Measurements from ENCODE around the gene HIP1R. TPM values are rescaled to one million over a fixed set of nuclear protein-coding genes. Genes with fewer than 3 reads are reported as not detected.
A peak's percentile ranks its signal among the peaks of the same experiment; 100 is the strongest.

The HIP1R gene
- total and polyA plus RNA-seq, 2 of the 4 experiments (the other 2 are of a cell fraction): 13.8 to 18.5 TPM

DNA sequence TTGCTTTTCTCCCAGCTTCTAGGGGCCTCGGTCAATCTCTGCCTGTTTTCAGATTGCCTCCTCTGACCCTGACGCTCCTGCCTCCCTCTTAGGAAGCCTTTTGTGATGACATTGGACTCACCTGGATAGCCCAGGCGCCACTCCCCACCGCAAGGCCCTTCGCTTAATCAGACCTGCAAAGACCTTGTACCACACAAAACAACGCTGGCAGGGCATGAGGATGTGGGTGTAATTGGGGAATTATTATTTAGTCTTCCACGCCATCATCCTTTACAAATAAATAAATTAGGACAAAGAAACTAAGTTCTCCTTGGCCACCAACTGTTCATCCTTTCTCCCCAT is 68.4 kb downstream of the HIP1R start:
- dilution Hi-C loops (cut with HindIII; ENCODE audit: low sequenced_read_pairs, unreplicated experiment): no loop called here
- ATAC-seq (ENCODE audit: low read depth) (no peak), DNase-seq (no peak)
- no peaks in the 10 kb centered on the region for H4K20me1 ChIP-seq (ENCODE audit: insufficient read depth, low read length)
- no peak overlapping the region for H2AK9ac ChIP-seq (replicated peaks; ENCODE audit: low read depth, low read length, poor library complexity)
- 31% methylated on average over 2 of the region's 7 CpGs; no CpG with 5 or more reads in 1 of the 2 experiments for WGBS, 2 experiments (ENCODE audit: extremely low coverage in 2 of 2, insufficient read length in 1 of 2)
- no peak overlapping the region for H2BK5ac ChIP-seq (ENCODE audit: low read depth, low read length, poor library complexity, severe bottlenecking)
- no peaks in the 10 kb centered on the region for H3K36me3 ChIP-seq (ENCODE audit: control insufficient read depth, insufficient read depth, low read length)
- no peak overlapping the region for H2BK120ac ChIP-seq (ENCODE audit: low read depth, low read length)
- in situ Hi-C loops (cut with MboI; ENCODE audit: low sequenced_read_pairs): no loop called here
- ChIA-PET CTCF (interaction anchor here (0.7 to 1.3 kb wide), 2 partner anchors 15 to 110 kb away, joined by 3 to 4 read pairs; no protein-coding TSS in a partner anchor), POLR2A (ENCODE audit: unreplicated experiment) (no interaction called here)
- H3K18ac ChIP-seq (ENCODE audit: low read depth, low read length): no peak overlapping the region
- no TSS peak for BruUV-seq (replicated peaks)
- H2BK20ac ChIP-seq (ENCODE audit: low read depth, low read length): no peak overlapping the region
- H3K9me3 ChIP-seq (ENCODE audit: control insufficient read depth, insufficient read depth, low read length): no peaks in the 10 kb centered on the region
- no peak overlapping the region for H3K14ac ChIP-seq (replicated peaks; ENCODE audit: low read depth, low read length)
- H3K4me3 ChIP-seq (ENCODE audit: insufficient read depth, low read depth, low read length): no peak overlapping the region
- peaks cover 3% of the 10 kb centered on the region for H3K4me1 ChIP-seq (ENCODE audit: control insufficient read depth, insufficient read depth, low read length)
- H2AK5ac ChIP-seq (ENCODE audit: low read depth, low read length): no peak overlapping the region
- H3K79me1 ChIP-seq (ENCODE audit: low read depth in 1 of 2, low read length in 2 of 2): peaks cover 0 to 3% of the 10 kb centered on the region in 2 experiments; a peak in 1 of 4 replicates
- H3K9me1 ChIP-seq (ENCODE audit: insufficient read depth, low read length): 0 out of 2 replicates have a peak, but pooled peaks cover 6% of the 10 kb centered on the region
- no peak overlapping the region for H4K8ac ChIP-seq (ENCODE audit: low read depth in 2 of 2, low read length in 2 of 2)
- no peak overlapping the region for H4K91ac ChIP-seq (ENCODE audit: insufficient read depth, low read depth, low read length)
- H2BK15ac ChIP-seq (ENCODE audit: low read depth, low read length): no peak overlapping the region
- no peak overlapping the region for H3K23ac ChIP-seq (ENCODE audit: low read depth, low read length)
- no peak overlapping the region for H3K27ac ChIP-seq (ENCODE audit: insufficient read depth, low read length)
- H3K9ac ChIP-seq (ENCODE audit: low read depth, low read length): no peak overlapping the region
- intact Hi-C loops (cut with micrococcal nuclease): no loop called here
- TF ChIP-seq SMC3 (IDR thresholded peaks at IDR 0.05; ENCODE audit: low read depth, low read length) (no peak), MXI1 (IDR thresholded peaks at IDR 0.05; ENCODE audit: borderline replicate concordance, low read depth, low read length) (no peak), RFX5 (IDR thresholded peaks at IDR 0.05; ENCODE audit: low read depth, low read length) (no peak), NFE2L2 (IDR thresholded peaks at IDR 0.05; ENCODE audit: low read depth, low read length) (no peak), FOS (IDR thresholded peaks at IDR 0.05; ENCODE audit: low read depth, low read length) (no peak), RCOR1 (IDR thresholded peaks at IDR 0.05; ENCODE audit: insufficient replicate concordance, low read length) (no peak), CHD1 (IDR thresholded peaks at IDR 0.05; ENCODE audit: low read depth, low read length) (no peak), MAZ (IDR thresholded peaks at IDR 0.05; ENCODE audit: borderline replicate concordance, low read depth, low read length) (no peak), RAD21 (IDR thresholded peaks at IDR 0.05; ENCODE audit: low read length) (no peak), MAFK (IDR thresholded peaks at IDR 0.05; ENCODE audit: low read depth, low read length) (no peak), BHLHE40 (IDR thresholded peaks at IDR 0.05; ENCODE audit: low read depth, low read length) (no peak), ELK1 (IDR thresholded peaks at IDR 0.05; ENCODE audit: borderline replicate concordance, low read depth, low read length) (no peak), CEBPB (IDR thresholded peaks at IDR 0.05; ENCODE audit: low read depth, low read length) (no peak), POLR2A (IDR thresholded peaks at IDR 0.05; ENCODE audit: low read depth, low read length) (no peak)
- TF ChIP-seq, protein P1, sequence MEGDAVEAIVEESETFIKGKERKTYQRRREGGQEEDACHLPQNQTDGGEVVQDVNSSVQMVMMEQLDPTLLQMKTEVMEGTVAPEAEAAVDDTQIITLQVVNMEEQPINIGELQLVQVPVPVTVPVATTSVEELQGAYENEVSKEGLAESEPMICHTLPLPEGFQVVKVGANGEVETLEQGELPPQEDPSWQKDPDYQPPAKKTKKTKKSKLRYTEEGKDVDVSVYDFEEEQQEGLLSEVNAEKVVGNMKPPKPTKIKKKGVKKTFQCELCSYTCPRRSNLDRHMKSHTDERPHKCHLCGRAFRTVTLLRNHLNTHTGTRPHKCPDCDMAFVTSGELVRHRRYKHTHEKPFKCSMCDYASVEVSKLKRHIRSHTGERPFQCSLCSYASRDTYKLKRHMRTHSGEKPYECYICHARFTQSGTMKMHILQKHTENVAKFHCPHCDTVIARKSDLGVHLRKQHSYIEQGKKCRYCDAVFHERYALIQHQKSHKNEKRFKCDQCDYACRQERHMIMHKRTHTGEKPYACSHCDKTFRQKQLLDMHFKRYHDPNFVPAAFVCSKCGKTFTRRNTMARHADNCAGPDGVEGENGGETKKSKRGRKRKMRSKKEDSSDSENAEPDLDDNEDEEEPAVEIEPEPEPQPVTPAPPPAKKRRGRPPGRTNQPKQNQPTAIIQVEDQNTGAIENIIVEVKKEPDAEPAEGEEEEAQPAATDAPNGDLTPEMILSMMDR (conservative IDR thresholded peaks at IDR 0.05; ENCODE audit: low read depth, low read length): no peak
- TF ChIP-seq, protein P2, sequence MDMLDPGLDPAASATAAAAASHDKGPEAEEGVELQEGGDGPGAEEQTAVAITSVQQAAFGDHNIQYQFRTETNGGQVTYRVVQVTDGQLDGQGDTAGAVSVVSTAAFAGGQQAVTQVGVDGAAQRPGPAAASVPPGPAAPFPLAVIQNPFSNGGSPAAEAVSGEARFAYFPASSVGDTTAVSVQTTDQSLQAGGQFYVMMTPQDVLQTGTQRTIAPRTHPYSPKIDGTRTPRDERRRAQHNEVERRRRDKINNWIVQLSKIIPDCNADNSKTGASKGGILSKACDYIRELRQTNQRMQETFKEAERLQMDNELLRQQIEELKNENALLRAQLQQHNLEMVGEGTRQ (IDR thresholded peaks at IDR 0.05; ENCODE audit: low read depth, low read length): no peak
- no peak overlapping the region for H3K56ac ChIP-seq (ENCODE audit: extremely low read depth, insufficient read depth, low read length)
- H3K27me3 ChIP-seq (ENCODE audit: control insufficient read depth, insufficient read depth, low read length): no peaks in the 10 kb centered on the region; the same call in 1 of the 2 replicates
- no peak overlapping the region for H3K4ac ChIP-seq (ENCODE audit: low read depth, low read length)
- no peak overlapping the region for H4K5ac ChIP-seq (ENCODE audit: low read depth, low read length)
- H3K4me2 ChIP-seq (ENCODE audit: low read depth, low read length): peak overlapping the region; percentile 26; the same call in 1 of the 2 replicates
- H2AFZ ChIP-seq (replicated peaks; ENCODE audit: low read length, poor library complexity): no peak overlapping the region

Measured in IMR-90 (cell line).